Measurements from ENCODE around the gene TARS1. TPM values are rescaled to one million over a fixed set of nuclear protein-coding genes. Genes with fewer than 3 reads are reported as not detected.

TARS1 gene
- total and polyA plus RNA-seq, 10 of the 15 experiments (the other 5 are each of a cell fraction or from before 2014, with no cell fraction given) = 163 to 350 (median 228) TPM

DNA sequence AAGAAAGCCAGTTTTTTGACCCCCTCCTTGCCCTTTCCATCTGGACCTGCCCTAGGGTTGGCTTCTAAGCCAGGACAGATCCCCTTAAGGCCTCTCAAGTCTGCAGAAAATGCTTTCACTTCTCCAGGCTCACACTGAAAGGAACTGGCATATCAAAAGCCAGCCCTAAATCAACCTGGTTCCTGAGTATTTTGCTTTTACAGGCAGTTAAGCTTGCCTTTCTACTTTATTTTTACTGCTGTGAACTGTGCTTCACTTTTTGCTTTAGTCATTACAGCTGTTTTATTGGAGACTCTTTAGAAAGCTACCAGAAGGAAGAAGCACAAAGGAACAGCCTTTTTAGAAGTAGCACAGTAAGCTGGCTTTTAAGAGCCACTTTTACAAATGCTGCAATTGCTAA, 5.0 kb downstream of the TARS1 start:
- ATAC-seq (no peak), FAIRE-seq (no peak), DNase-seq (ENCODE audit: low read depth, low spot score) (no peak)
- peak overlapping the region; percentile 34; the same call in 1 of the 2 replicates for H3K4me2 ChIP-seq (ENCODE audit: control insufficient read depth, insufficient read depth)
- H3K9ac ChIP-seq (ENCODE audit: control insufficient read depth, insufficient read depth, low read length) = no peak overlapping the region
- H3K79me2 ChIP-seq (ENCODE audit: control insufficient read depth, insufficient read depth, low read length) = peaks cover 78% of the 10 kb centered on the region
- no peak overlapping the region for H3K27ac ChIP-seq (ENCODE audit: control insufficient read depth, insufficient read depth)
- H4K20me1 ChIP-seq (ENCODE audit: control insufficient read depth, insufficient read depth) = no peaks in the 10 kb centered on the region
- POLR2A ChIA-PET = interaction anchor here (0.6 kb wide), 1 partner anchor 552 kb away, joined by 4 read pairs; no protein-coding TSS in a partner anchor
- intact Hi-C loops (cut with micrococcal nuclease; ENCODE audit: unreplicated experiment) = loop anchor here (10.0 kb wide), 1 partner anchor 229 kb away; no protein-coding TSS in a partner anchor
- H3K36me3 ChIP-seq (ENCODE audit: control insufficient read depth in 2 of 2, insufficient read depth in 2 of 2, low read length in 1 of 2) = peaks cover 4 to 29% of the 10 kb centered on the region in 2 experiments
- CTCF ChIA-PET = interaction anchor here (1.1 kb wide), 1 partner anchor 486 kb away, joined by 3 read pairs; no protein-coding TSS in a partner anchor
- TF ChIP-seq CBX3 (IDR thresholded peaks at IDR 0.05; ENCODE audit: borderline replicate concordance, low read depth) (no peak), IRF4 (IDR thresholded peaks at IDR 0.05; ENCODE audit: low read depth, low read length) (no peak), TCF7 (IDR thresholded peaks at IDR 0.05; ENCODE audit: borderline replicate concordance) (no peak), MTA3 (IDR thresholded peaks at IDR 0.05; ENCODE audit: borderline replicate concordance, low read length) (no peak), HDGF (IDR thresholded peaks at IDR 0.05) (no peak), FOXM1 (IDR thresholded peaks at IDR 0.05; ENCODE audit: low read depth, low read length) (no peak), RELA (IDR thresholded peaks at IDR 0.05; ENCODE audit: borderline replicate concordance, partially characterized antibody) (no peak), CHD2 (IDR thresholded peaks at IDR 0.05; ENCODE audit: borderline replicate concordance, low read depth, low read length) (no peak), BMI1 (IDR thresholded peaks at IDR 0.05; ENCODE audit: borderline replicate concordance) (no peak), RBBP5 (conservative IDR thresholded peaks at IDR 0.05) (no peak), SUPT20H (IDR thresholded peaks at IDR 0.05; ENCODE audit: borderline replicate concordance, control insufficient read depth, low read depth, low read length) (no peak)
- TF ChIP-seq, protein P1, sequence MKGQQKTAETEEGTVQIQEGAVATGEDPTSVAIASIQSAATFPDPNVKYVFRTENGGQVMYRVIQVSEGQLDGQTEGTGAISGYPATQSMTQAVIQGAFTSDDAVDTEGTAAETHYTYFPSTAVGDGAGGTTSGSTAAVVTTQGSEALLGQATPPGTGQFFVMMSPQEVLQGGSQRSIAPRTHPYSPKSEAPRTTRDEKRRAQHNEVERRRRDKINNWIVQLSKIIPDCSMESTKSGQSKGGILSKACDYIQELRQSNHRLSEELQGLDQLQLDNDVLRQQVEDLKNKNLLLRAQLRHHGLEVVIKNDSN (IDR thresholded peaks at IDR 0.05; ENCODE audit: borderline replicate concordance, extremely low read length, insufficient read depth, low read depth, low read length) = no peak
- TF ChIP-seq, protein P2, sequence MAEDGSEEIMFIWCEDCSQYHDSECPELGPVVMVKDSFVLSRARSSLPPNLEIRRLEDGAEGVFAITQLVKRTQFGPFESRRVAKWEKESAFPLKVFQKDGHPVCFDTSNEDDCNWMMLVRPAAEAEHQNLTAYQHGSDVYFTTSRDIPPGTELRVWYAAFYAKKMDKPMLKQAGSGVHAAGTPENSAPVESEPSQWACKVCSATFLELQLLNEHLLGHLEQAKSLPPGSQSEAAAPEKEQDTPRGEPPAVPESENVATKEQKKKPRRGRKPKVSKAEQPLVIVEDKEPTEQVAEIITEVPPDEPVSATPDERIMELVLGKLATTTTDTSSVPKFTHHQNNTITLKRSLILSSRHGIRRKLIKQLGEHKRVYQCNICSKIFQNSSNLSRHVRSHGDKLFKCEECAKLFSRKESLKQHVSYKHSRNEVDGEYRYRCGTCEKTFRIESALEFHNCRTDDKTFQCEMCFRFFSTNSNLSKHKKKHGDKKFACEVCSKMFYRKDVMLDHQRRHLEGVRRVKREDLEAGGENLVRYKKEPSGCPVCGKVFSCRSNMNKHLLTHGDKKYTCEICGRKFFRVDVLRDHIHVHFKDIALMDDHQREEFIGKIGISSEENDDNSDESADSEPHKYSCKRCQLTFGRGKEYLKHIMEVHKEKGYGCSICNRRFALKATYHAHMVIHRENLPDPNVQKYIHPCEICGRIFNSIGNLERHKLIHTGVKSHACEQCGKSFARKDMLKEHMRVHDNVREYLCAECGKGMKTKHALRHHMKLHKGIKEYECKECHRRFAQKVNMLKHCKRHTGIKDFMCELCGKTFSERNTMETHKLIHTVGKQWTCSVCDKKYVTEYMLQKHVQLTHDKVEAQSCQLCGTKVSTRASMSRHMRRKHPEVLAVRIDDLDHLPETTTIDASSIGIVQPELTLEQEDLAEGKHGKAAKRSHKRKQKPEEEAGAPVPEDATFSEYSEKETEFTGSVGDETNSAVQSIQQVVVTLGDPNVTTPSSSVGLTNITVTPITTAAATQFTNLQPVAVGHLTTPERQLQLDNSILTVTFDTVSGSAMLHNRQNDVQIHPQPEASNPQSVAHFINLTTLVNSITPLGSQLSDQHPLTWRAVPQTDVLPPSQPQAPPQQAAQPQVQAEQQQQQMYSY (CRISPR knock-in tag; IDR thresholded peaks at IDR 0.05) = no peak
- TF ChIP-seq, protein P3, sequence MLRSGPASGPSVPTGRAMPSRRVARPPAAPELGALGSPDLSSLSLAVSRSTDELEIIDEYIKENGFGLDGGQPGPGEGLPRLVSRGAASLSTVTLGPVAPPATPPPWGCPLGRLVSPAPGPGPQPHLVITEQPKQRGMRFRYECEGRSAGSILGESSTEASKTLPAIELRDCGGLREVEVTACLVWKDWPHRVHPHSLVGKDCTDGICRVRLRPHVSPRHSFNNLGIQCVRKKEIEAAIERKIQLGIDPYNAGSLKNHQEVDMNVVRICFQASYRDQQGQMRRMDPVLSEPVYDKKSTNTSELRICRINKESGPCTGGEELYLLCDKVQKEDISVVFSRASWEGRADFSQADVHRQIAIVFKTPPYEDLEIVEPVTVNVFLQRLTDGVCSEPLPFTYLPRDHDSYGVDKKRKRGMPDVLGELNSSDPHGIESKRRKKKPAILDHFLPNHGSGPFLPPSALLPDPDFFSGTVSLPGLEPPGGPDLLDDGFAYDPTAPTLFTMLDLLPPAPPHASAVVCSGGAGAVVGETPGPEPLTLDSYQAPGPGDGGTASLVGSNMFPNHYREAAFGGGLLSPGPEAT (IDR thresholded peaks at IDR 0.05; ENCODE audit: low read depth) = no peak
- H3K4me1 ChIP-seq (ENCODE audit: control insufficient read depth, insufficient read depth, low read length) = no peaks in the 10 kb centered on the region
- no TSS peak for BruUV-seq (replicated peaks)
- SMC1A ChIA-PET (ENCODE audit: uncharacterized antibody, unreplicated experiment) = interaction anchor here (0.6 to 1.4 kb wide), 4 partner anchors 186 to 491 kb away, joined by 3 to 5 read pairs (median 3); partner anchors contain the start of gene RXFP3
- RAD21 ChIA-PET (ENCODE audit: unreplicated experiment) = interaction anchor here (0.7 to 1.7 kb wide), 3 partner anchors 410 to 524 kb away, joined by 3 to 7 read pairs (median 4); no protein-coding TSS in a partner anchor
- H3K9me3 ChIP-seq (replicated peaks; ENCODE audit: control insufficient read depth, insufficient read depth, low read length) = no peaks in the 10 kb centered on the region; the same call in 2 of the 3 replicates
- H3K4me3 ChIP-seq = peak overlapping the region; percentile 0; the same call in 1 of the 2 replicates
- no peaks in the 10 kb centered on the region for H3K27me3 ChIP-seq (replicated peaks in 1 of 2; ENCODE audit: control insufficient read depth in 2 of 2, insufficient read depth in 2 of 2, low read length in 1 of 2)
- in situ Hi-C loops (cut with MboI) = loop anchor here (10.0 to 25.0 kb wide), 2 partner anchors 1017 to 1469 kb away; partner anchors contain the start of genes BRIX1 and RAD1
- no peak overlapping the region for H2AFZ ChIP-seq (ENCODE audit: control insufficient read depth, low read depth, low read length)
